ENCODE measurements around the gene SNRPD2.

- TF ChIP-seq CTCF (IDR thresholded peaks at IDR 0.05) = no peak
- TF ChIP-seq EP300 (IDR thresholded peaks at IDR 0.05) = no peak
Measured at GRCh38 chr19:45674946-45675345, 16.8 kb downstream of the SNRPD2 start.

Measured in gastroesophageal sphincter (tissue), 3 donors.